GM19043 (cell line): ENCODE data around the gene ZFAND2B.
A peak's percentile ranks its signal among the peaks of the same experiment; 100 is the strongest.

ENCODE experiments used
- ATAC-seq: cut with Tn5 transposase; IDR thresholded peaks from one replicate; pipeline ENCODE4 v1.9.1; 2021; ENCODE audit warnings: low read depth; ENCODE audit not compliant: unreplicated experiment

The ZFAND2B gene

DNA sequence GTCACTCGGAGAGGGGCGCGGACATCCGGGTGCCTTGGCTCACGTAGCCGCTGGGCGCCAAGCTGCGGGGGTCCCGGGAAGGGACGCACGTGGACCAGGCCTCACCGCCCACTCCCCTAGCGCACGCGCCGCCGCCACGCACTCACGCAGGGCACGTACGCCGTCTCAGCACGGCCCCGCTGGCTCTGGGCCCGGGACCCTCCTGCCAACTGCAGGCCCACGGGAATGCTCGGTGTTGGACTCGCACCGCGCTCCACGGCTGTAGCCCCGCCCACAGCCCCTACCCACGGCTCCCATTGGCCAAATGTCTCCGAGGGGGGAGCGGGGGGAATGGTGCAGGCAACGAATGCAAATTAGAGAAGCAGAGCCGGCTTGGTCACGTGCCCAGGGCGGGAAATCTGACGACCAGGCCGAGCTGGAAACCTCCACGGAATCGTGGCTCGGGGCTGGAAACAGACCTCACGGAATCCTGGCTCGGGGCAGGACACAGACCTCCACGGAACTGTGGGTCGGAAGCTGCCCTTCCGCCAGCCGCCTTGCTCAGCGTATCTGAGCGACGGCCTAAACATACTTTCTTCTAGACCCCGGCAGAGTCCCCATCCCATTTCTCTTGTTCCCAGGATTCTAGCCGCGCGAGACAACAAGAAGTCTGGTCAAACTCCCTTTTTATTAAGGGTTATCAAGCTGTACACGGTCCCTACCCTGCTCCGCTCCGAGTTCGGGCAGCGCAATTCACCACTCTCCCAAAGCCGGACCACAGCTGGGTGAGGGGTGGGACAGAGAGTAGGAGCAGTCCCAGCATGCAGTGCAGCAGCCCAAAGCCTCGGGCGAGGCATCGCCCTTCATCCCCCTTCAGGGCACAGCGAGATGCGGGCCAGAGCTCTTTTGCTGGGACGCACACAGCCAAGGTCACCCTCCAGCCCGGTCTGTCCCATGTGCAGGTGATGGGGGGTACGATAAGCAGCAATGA, 12.4 kb downstream of the ZFAND2B start, which contains the start of gene ABCB6:
Gene ABCB6 (minus strand): TSS at position 227 of the 970 bp plus-strand sequence. CDS start 285 bp downstream, outside the sequence.
- peak; percentile 76 for ATAC-seq

DNA sequence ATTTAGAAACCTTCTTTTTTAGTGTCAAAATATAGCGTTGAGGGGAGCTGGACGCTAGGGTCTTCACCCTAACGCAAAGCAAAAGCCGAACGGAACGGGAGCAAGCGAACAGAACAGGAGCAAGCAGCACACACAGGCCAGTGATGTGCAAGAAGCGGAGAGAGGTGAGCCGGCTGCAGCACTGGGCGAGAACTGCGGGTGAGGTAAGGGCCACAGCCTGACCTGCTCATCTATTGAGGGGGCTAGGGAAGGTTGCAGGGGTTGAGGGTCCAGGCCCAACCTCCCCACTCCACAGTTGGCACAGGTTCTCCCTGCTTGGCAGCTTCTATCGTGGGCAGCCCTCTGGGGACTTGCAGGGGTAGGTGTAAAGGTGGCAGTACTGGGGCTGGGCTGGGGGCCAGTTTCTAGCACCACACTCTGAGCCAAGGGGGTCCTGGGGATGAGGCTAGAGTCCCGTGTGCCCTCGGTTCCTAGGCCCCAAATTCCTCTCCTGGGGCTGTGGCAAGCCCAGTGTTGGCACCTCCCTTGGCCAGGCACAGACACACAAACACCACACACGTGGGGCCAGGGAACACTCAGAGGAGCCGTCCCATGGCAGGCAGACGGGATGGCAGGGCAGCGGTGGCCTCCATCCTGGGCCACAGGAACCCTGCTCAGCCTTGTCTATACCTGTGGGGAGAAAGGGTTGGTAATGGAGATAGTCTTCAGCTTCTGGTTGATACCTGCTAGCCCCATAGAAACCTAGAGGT, 13.4 kb downstream of the ZFAND2B start:
- ATAC-seq, result no peak

DNA sequence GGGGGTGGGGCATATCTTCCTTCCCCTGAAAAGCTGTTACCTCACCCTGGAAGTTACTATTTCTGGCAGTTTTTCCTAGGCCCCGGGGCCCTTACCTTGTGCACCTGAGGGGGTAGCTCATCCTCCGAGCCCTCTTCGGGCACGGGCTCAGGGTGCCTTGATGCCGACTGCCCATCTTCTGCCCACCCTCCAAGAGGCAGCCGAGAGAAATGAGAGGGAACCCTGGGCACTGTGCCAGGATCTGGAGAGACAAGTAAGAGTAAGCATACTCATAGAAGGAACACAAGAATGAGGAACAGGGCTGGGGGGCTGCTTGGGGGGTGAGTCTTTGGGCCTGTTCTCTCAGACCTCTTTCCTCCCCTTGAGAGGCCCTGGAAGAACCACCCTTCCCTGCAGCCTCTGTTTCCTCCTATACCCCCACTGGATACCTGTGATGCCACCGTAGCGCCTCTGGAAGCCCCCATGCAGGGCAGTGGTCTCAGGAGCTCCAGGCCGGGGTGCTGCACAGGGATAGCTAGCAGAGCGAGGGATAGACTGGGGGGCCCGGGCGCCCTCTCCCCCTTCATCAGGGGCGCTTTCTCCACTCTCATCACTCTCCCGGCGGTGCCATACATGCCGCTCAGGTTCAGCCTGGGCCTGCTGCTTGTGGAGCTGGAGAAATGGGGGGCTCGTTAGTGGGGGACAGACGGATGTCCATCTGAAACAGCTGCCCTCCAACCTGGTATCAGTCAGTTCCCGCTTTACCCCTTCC, 14.2 kb downstream of the ZFAND2B start:
- ATAC-seq, result no peak

DNA sequence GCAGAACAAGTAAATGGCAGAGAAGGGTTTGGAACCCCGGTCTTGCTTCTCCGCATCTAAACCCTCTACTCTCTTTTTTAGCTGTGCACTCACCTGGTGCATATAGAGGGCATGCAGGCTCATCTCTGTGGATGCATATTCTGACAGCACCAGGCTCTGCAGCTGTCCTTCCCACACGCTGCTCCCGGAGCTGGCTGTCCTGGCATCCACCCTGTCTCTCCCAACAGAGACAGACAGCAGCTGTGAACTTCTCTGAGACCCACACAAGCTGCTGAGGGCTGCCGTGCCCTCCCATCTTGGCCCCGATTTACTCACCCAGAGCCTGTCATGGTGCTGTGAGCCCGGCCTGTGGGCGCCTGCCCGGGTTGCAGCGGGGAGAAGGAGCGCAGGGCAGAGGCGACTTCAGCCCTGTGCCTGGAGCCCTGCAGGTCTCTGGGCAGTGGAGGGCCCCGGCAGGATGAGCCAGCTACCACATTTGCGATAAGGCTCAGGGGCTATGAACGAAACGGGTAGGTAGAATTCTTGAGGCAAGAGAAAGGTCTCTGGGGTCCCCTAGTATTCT, 15.5 kb downstream of the ZFAND2B start:
- ATAC-seq, result no peak

DNA sequence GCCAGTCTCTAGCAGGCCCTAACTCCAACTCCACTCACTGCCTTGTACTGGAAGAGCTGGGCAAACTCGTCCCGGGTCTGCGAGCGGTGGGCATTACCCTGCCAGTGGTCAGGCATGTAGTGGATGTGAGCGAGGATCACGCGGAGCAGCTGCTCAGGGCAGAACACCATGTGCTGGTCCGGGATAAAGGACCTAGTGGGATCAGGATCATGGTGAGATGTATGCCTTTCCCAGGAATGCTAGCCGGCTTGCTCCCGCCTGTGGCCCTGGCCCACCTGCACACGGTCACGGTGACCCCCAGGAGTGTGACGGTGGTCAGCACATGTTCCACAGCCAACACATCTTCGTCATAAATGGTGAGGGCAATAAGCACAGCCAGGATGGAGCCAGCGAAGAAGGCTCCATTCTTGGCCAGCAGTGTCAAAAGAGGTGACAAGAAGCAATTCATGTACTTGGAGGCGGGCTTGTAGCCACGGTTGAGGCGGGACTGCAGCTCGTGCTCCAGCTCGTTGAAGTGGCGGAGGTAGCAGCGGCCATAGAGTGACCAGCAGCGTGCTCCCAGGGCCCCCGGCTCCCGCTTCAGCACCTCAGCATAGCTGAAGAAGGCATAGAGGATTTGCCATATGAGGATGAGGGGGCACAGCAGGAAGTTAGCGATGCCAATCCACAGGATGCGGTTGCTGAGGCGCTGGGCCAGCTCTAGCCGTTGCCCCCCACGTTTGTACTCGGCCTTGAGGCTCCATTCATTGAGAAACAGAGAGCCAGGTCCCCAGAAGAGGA, 17.4 kb downstream of the ZFAND2B start:
- no peak for ATAC-seq

DNA sequence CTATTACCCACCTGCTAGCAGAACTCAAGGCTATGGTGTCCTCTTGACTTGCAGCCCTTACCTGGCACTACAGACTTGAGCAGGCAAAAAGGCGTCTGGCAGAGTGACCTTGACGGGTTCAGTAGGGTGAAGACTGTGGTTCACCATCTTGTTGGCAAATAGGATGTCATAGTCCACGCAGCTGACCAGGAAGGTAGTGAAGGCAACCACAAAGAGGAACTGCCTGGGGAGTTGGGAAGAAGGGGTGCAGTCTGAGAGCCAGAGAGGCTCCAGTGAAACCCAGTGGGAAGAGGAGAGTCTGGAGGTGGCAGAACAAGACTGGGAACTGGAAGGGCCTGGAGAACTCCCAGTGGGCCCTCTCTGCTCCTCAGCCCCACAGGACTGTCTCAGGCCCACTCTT, 18.8 kb downstream of the ZFAND2B start:
- ATAC-seq, result no peak

DNA sequence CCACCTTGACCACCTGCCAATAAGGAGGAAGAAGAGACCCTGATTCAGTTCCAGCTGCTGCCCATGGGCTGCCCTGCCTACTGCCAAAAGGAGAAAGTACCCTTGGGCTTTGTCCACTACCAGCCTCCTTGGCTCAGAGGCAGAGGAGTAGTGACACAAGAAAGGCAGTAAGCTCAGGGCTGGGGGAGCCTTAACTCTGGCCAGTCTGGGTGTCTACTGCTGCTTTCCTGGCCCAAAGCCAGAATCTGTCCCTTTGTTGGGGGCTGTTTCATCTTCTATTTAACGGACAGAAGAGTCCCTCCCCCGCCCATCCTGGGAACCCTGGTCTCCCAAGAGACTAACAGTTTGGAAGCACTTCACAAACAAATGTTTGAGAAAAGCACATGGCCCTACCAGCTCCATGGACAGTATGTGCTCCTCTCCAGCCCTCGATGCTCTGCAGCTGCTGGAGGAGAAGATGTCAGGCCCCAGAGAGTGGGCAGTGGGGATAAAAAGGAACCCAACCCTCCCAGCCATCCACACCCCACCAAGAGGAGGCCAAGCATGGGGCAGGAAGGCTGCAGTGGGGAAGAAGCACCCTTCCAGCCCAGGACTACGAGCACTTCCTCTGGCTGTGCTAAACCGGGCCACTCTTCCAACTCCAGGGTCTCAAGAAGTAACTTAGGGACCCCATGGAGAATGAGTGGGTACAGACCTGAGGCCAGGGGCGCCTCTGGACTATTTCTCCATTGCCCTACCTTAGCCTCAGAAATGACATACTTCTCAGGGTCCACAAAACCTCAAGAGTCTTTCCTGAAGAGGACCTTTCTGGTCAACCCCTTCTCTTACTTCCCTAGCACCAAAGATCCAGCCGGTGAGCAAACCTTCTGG, 21.7 kb downstream of the ZFAND2B start:
- no peak for ATAC-seq

DNA sequence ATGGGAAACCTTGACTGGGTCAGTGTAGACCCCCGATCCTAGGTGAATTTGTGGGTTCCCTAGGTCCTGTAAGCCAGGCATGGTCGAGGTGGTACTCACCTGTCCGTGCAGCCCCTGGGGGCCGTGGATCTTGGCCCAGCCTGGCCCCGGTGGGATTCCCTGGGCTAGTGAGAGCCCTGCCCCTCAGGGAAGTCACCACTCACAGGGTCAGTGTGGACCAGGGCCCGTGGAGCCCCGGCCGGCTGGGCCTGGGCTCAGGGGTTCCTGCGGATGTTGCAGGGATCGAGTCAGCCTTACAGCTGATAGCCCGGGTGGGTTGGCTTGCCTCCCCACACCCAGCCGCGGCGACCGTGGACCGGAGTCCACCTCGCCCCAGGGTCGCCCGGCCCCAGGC, 22.3 kb downstream of the ZFAND2B start:
- peak; percentile 5 for ATAC-seq

DNA sequence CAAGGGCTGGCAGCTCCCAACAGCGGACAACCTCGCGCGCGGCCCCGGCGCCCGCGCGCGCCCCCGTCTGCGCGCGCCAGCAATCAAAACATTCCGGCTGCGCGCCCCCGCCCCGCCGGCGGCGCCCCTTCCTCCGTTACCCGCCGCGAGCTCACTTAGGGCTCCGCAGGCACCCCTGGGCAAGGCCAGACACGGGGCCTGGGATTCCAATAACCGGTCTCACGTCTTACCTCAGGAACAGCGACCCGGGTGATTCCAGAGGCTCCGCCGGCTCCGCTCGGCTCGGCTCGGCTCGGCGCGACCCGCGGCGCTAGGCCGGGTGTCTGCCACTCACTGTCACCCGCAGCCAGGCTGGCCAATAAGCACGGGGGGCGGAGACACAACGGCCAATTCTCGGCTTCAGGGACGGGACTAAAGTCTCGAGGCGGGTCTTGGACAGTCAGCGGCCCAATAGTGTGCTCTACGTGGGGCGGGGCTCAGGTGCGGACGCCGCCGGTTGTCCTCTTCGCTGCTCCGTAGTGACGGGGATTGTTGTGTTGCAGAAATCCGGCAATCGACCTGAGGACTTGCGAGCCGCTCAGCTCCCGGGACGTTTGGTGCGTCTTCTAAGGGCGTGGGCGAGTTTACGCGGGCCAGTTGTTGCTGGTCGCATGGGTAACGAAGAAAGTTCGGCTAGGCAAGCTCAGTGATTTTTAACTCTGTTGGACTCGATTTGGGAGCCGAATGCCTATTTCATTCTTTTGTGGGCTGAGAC, 22.9 kb downstream of the ZFAND2B start, which contains the start of the genes ANKZF1 and ATG9A:
Gene ANKZF1 (plus strand): TSS at position 502 of the 754 bp plus-strand sequence. CDS start 452 bp downstream, outside the sequence.
Gene ATG9A (minus strand): TSS at position 332 of the 754 bp plus-strand sequence. CDS start 1,612 bp downstream, outside the sequence.
- peak; percentile 95 for ATAC-seq

DNA sequence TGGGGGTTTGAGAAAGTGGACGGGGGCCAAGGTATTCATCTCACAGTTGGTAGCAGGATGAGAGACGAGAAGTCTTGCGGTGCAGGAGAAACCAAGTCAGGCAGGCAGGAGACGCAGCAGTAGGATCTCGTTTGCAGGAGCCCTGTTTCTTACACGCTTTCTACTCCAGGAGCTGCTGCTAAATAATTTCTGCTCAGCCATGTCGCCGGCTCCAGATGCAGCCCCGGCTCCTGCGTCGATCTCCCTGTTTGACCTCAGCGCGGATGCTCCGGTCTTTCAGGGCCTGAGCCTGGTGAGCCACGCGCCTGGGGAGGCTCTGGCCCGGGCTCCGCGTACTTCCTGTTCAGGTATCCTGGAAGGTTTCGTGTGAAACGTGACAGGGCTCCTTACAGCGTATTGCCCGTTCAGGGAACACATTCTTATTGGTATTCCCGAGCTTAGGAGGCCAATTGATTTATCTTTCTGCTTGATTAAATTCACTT, 23.5 kb downstream of the ZFAND2B start:
- ATAC-seq, result no peak

DNA sequence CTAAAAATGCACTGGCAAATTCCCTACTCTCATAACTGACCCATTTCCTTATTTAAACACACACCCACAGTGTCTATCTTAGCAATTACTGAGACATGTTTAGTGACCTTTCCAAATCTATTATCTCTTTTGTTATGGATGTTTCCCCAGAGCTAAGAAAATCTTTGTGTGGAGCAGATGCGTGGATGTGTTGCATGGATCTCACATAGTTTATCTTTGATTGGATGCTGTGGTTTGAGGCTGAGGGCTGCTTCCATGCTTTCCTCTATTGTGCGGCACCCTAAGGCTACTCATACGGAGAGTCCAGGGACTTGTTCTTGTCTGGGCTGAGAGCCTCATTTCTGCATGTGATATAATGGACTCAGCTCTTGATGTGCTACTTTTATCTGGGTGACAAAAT, 27.7 kb downstream of the ZFAND2B start:
- ATAC-seq, result no peak

DNA sequence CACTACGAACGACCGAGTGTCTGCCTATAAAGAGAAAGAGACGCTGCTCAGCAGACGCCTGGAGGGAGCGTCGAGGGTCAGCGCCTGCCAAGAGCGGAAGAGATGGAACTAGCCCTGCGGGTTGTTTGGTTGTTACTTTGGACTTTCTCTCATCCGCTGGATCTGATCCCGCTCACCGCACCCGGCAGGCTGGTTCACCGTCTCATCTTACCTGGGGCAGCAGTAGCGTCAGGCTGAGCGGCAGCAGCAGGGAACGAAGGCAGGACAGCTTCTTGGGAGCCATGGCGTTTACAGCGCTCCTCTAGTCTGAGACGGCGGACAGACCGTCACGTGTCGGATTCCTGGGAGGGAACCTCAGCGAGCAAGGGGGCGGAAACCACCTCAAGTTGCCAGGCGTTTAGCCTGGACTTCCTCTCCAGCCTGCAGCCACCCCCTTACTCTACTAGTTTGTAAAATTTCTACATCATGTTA, 36.7 kb downstream of the ZFAND2B start:
- no peak for ATAC-seq

DNA sequence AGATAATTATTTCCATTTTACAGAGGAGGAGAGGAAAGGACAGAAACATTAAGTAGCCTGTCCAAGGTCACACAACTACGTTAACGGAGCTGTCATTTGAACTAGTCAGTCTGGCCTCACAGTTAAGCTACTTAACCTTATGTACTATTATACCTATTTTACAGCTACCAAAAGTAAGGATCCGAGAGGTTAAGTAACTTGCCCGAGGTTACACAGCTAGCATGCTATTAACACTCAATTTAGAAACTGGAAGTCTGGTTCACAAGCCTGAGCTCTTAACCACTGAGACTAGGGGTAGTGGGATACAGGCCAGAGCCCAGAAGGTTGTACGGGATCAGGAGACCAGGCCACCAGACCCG, 38.2 kb downstream of the ZFAND2B start:
- no peak for ATAC-seq

DNA sequence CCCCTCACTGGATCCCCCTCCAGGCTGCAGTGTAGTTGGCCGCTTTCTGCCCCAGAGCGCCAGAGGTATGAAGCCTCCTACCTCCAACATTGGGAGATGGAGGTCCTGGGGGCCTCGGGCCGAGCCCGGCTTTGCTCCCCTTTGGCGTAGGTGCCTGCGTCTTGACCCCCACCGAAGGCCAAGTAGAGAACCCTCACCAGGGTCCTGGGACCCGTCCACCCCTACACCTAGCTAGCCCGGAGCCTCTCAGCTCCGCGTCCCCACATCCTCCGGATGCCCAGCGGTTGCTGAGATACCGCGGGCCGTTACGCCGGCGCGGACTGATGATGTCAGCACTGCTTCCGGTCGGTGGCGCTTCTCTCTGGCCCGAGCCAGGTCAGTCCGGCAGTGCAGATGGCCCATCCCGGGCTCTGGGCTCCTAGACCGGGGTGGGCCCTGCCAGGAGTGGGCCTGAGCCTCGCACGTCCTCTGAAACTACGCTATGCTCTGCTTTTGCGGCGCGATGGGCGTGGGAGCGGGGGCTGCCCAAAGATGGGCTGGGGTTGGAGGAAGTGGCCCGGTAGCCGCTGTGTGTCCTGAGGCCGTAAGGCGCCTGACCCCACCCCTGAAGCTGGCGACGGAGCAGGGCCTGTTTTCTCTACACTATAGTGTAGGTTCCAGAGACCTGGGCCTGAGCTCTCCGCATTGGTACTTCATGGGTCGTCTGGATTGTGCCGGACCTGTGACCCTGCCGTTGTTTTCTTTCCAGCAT, 38.7 kb downstream of the ZFAND2B start, which contains the start of the genes GLB1L and STK16:
Gene GLB1L (minus strand): TSS at position 297 of the 751 bp plus-strand sequence. CDS start 1,871 bp downstream, outside the sequence.
Gene STK16 (plus strand): TSS at position 332 of the 751 bp plus-strand sequence. CDS start 521 bp downstream, outside the sequence.
- peak; percentile 58 for ATAC-seq

DNA sequence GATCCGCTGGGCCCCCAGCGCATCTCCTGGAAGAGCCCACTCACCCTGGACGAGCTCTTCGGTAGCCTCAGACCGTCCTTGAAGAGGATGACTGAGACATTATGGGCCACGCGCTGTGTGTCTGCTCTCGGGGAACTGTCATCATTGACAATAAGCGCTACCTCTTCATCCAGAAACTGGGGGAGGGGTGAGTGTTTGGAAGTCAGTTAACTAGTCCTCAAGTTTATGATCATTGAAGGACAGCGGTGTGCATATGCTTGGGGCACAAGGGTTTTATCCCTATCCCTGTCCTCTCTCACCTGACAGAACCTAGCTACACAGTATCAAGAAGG, 39.3 kb downstream of the ZFAND2B start:
- no peak for ATAC-seq

DNA sequence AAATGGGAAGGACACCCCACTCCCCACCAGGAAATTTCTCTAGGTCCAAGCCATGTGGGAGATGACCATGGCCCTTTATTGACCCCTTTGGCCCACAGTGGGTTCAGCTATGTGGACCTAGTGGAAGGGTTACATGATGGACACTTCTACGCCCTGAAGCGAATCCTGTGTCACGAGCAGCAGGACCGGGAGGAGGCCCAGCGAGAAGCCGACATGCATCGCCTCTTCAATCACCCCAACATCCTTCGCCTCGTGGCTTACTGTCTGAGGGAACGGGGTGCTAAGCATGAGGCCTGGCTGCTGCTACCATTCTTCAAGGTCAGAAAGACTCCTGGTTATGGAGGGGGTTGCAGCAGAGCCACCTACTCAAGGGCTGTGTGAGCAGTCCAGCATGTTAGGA, 40.0 kb downstream of the ZFAND2B start:
- no peak for ATAC-seq
